ENCODE results near the gene RAP1GAP. TPM values are rescaled to one million over a fixed set of nuclear protein-coding genes. Genes with fewer than 3 reads are reported as not detected.

The RAP1GAP gene
- total RNA-seq, 1 donor from 2014 or later, result 1.1 TPM

GRCh38 chr1:21563971-21564370 is 105.2 kb downstream of the RAP1GAP start:
- TF ChIP-seq CTCF (IDR thresholded peaks at IDR 0.05; ENCODE audit: insufficient read depth, low read length, severe bottlenecking), result no peak
- no peaks in the 10 kb centered on the region for H3K36me3 ChIP-seq (ENCODE audit: control insufficient read depth, insufficient read depth, low read length)
- no peaks in the 10 kb centered on the region for H3K27me3 ChIP-seq (ENCODE audit: control insufficient read depth, insufficient read depth, low read length)
- no peak overlapping the region for H3K4me3 ChIP-seq (ENCODE audit: low read depth, low read length)
- no peak for FAIRE-seq
- DNase-seq (ENCODE audit: low read depth), result no peak

GRCh38 chr1:21562896-21563295 is 106.3 kb downstream of the RAP1GAP start:
- no peak for FAIRE-seq
- H3K27me3 ChIP-seq (ENCODE audit: control insufficient read depth, insufficient read depth, low read length), result no peaks in the 10 kb centered on the region
- DNase-seq (ENCODE audit: low read depth), result no peak
- no peak for TF ChIP-seq CTCF (IDR thresholded peaks at IDR 0.05; ENCODE audit: insufficient read depth, low read length, severe bottlenecking)
- no peaks in the 10 kb centered on the region for H3K36me3 ChIP-seq (ENCODE audit: control insufficient read depth, insufficient read depth, low read length)
- H3K4me3 ChIP-seq (ENCODE audit: low read depth, low read length), result no peak overlapping the region

GRCh38 chr1:21560916-21561638 is 108.1 kb downstream of the RAP1GAP start:
- DNase-seq (ENCODE audit: low read depth) (no peak), FAIRE-seq (no peak)
- no peak for TF ChIP-seq CTCF (IDR thresholded peaks at IDR 0.05; ENCODE audit: insufficient read depth, low read length, severe bottlenecking)
- Histone ChIP-seq H3K27me3 (ENCODE audit: control insufficient read depth, insufficient read depth, low read length) (no peaks in the 10 kb centered on the region), H3K36me3 (ENCODE audit: control insufficient read depth, insufficient read depth, low read length) (no peaks in the 10 kb centered on the region), H3K4me3 (ENCODE audit: low read depth, low read length) (no peak overlapping the region)

GRCh38 chr1:21559788-21560567 is 109.2 kb downstream of the RAP1GAP start:
- Histone ChIP-seq H3K4me3 (ENCODE audit: low read depth, low read length) (no peak overlapping the region), H3K27me3 (ENCODE audit: control insufficient read depth, insufficient read depth, low read length) (no peaks in the 10 kb centered on the region), H3K36me3 (ENCODE audit: control insufficient read depth, insufficient read depth, low read length) (no peaks in the 10 kb centered on the region)
- no peak for TF ChIP-seq CTCF (IDR thresholded peaks at IDR 0.05; ENCODE audit: insufficient read depth, low read length, severe bottlenecking)
- DNase-seq (ENCODE audit: low read depth), result no peak
- peak; percentile 13 for FAIRE-seq

- TF ChIP-seq CTCF (IDR thresholded peaks at IDR 0.05; ENCODE audit: insufficient read depth, low read length, severe bottlenecking), result no peak
- no peak for DNase-seq (ENCODE audit: low read depth)
- peak; percentile 55 for FAIRE-seq
- Histone ChIP-seq H3K36me3 (ENCODE audit: control insufficient read depth, insufficient read depth, low read length) (no peaks in the 10 kb centered on the region), H3K4me3 (ENCODE audit: low read depth, low read length) (no peak overlapping the region), H3K27me3 (ENCODE audit: control insufficient read depth, insufficient read depth, low read length) (peaks cover 2% of the 10 kb centered on the region)
These were observed 115.8 kb downstream of the RAP1GAP start for GRCh38 chr1:21553116-21553926.
